Heart left ventricle (tissue), 16 donors: ENCODE measurements around the gene GPR25. TPM values are rescaled to one million over a fixed set of nuclear protein-coding genes. Genes with fewer than 3 reads are reported as not detected.

ENCODE experiments used
- ATAC-seq, 4 donors: fragments of 200-7000 bp; cut with Tn5 transposase; one replicate each; pipeline ENCODE4 v1.9.1; 2020 to 2022; ENCODE audit warnings: moderate library complexity in 4 of 4, mild to moderate bottlenecking in 3 of 4, moderate number of reproducible peaks in 1 of 4
- DNase-seq, 5 donors: peaks; one replicate each; pipeline ENCODE4 v3.0.0-alpha.2; 2020
- H3K27ac ChIP-seq, 12 donors: fragments of 200-600 bp; sonication (generic) in 4 of 12; one replicate each; pipeline versions ENCODE4 v1.5.0 to v1.8.0; 2016 to 2022; ENCODE audit warnings: mild to moderate bottlenecking in 2 of 12
- H3K27me3 ChIP-seq, 9 donors: fragments of 200-600 bp; sonication (generic) in 2 of 9; one replicate each; pipeline versions ENCODE4 v1.5.1 to v1.8.0; 2016 to 2022; ENCODE audit warnings: mild to moderate bottlenecking in 3 of 9
- H3K36me3 ChIP-seq, 9 donors: fragments of 200-600 bp; sonication (generic) in 2 of 9; one replicate each; pipeline versions ENCODE4 v1.5.0 to v1.8.0; 2018 to 2022; ENCODE audit warnings: mild to moderate bottlenecking in 2 of 9
- H3K4me1 ChIP-seq, 12 donors: fragments of 200-600 bp; sonication (generic) in 4 of 12; one replicate each; pipeline versions ENCODE4 v1.5.0 to v1.8.0; 2016 to 2022; ENCODE audit warnings: mild to moderate bottlenecking in 3 of 12
- H3K4me3 ChIP-seq, 12 donors: fragments of 200-600 bp; sonication (generic) in 4 of 12; one replicate each; pipeline versions ENCODE4 v1.5.0 to v1.8.0; 2017 to 2022; ENCODE audit warnings: mild to moderate bottlenecking in 9 of 12, moderate library complexity in 4 of 12
- H3K9me3 ChIP-seq, 12 donors: fragments of 200-600 bp; sonication (generic) in 4 of 12; one replicate each; pipeline versions ENCODE4 v1.5.0 to v1.8.0; 2016 to 2022; ENCODE audit warnings: mild to moderate bottlenecking in 1 of 12
- CTCF ChIP-seq, 12 donors: fragments of 200-600 bp; sonication (generic) in 4 of 12; IDR thresholded peaks; one replicate each; pipeline versions ENCODE4 v1.5.0 to v1.8.0; 2018 to 2022; ENCODE audit warnings: antibody characterized with exemption in 12 of 12, mild to moderate bottlenecking in 5 of 12
- POLR2A ChIP-seq, 2 donors: fragments of 450-650 bp; IDR thresholded peaks; one replicate each; pipeline ENCODE4 v1.6.1; 2017; ENCODE audit warnings: antibody characterized with exemption in 2 of 2, mild to moderate bottlenecking in 2 of 2, moderate library complexity in 2 of 2
- WGBS, 4 donors: extraction: QIAGEN DNeasy Blood & Tissue Kit in 2 of 4; methylation state at CpG; one replicate each; pipeline versions ENCODE4 v1.1.5 to v1.1.7; 2013 to 2018; 5-methylcytosine and 5-hydroxymethylcytosine counted together
- intact Hi-C, 10 donors: fragments of 100-400 bp; cut with DNase I; formaldehyde crosslinking; loops; one replicate each; pipeline versions ENCODE4 v1.11.1 to v1.14.2; 2022
- polyA plus RNA-seq, 2 donors: library from polyadenylated mRNA; stranded (reverse); fragments of 200-250 nt; gene quantifications; one replicate each; pipeline ENCODE4 v1.2.3, GENCODE V29; 2013
- total RNA-seq, 9 donors: library from RNA; depleted of rRNA in 2 of 9; stranded (reverse); fragments of >200 nt in 2 of 9; fragmentation: NEBNext Ultra II Directional in 3 of 9; extraction: Animal tissue kit (Norgen Biotek cat#: 25700) in 3 of 9; gene quantifications; one replicate each; pipeline versions ENCODE4 v1.1.0 to v1.2.4, GENCODE V29; 2016 to 2023
- donor health status: ischemic (EF 13 %, LVEDD 7.1; RV severe dilation, severe dysfunction).
- donor health status: healthy with polysubstance abuse.
- donor health status: DM: no; HTN: yes; CAD: no.
- donor health status: DM: no; HTN: no; CAD: no.
- donor health status: ischemic (EF 25% LVEDD 6.9; RV normal size, moderate dysfunction).
- donor health status: ischemic (EF 25% LVEDD 5.7; RV mildly dilated, moderate dysfunction).
- donor health status: healthy.
- donor health status: DM: yes; HTN: yes; CAD: no.
- donor health status: ischemic (EF 35%, LVEDD 5.7; RV mildly dilated, moderate dysfunction).
- donor health status: nonischemic (EF 11% LVEDD 7.7; RV severe dilation, severe dysfunction).
- donor health status: DM: yes; HTN: yes; CAD: no.
- donor health status: PGD.
- donor health status: ischemic (EF 29% LVEDD 5.4; RV normal size, mild dysfunction).
- donor health status: nonischemic (EF 23%, LVEDD 6.1; RV moderate dilation, normal function).

GPR25 gene
- total and polyA plus RNA-seq, 11 donors = not detected

DNA sequence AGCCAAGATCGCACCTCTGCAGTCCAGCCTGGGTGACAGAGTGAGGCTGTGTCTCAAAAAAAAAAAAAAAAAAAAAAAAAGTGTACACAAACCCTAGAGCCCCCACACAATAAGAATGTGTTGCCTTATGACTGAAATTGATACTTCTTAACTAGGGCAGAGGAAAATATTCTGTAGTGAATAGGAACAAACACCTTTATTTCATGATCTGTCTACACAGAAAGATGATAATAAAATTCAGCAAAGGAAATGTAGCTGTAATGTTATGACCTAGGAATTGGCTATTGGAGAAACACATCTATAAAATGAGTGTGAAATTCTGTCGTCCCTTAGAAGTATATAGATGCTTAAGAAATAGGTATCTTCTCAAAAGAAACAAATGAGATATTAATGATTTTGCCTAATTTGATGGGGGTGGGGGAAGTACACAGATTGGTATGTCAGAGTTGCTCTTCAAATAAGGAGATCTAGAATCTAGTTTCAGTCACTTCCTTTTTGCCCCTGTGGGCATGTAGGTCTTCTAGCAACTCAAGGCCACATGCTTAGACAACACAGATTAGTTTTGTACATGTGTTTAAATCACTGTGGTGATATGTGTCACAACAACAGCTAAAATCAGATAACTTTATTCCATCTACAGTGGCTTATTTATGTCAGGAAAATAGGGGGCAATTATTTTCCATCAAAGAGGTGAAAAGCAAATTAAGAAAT is 10.7 kb upstream of the GPR25 start:
- peaks cover 0 to 8% (median under 1%) of the 10 kb centered on the region in 12 donors for H3K4me1 ChIP-seq
- no peak overlapping the region for H3K4me3 ChIP-seq
- H3K36me3 ChIP-seq = peaks cover 0 to 52% (median 19%) of the 10 kb centered on the region in 9 donors
- WGBS, 4 donors = 92 to 98% (median 96%) methylated on average over 2 of the region's 2 CpGs
- H3K9me3 ChIP-seq = no peaks in the 10 kb centered on the region
- no peaks in the 10 kb centered on the region for H3K27me3 ChIP-seq
- TF ChIP-seq CTCF (IDR thresholded peaks at IDR 0.05) (no peak), POLR2A (IDR thresholded peaks at IDR 0.05) (no peak)
- H3K27ac ChIP-seq = no peak overlapping the region
- ATAC-seq (no peak), DNase-seq (no peak)
- intact Hi-C loops = loop anchor here in 1 of 10 donors (10.0 kb wide), 1 partner anchor 183 kb away; no protein-coding TSS in a partner anchor

DNA sequence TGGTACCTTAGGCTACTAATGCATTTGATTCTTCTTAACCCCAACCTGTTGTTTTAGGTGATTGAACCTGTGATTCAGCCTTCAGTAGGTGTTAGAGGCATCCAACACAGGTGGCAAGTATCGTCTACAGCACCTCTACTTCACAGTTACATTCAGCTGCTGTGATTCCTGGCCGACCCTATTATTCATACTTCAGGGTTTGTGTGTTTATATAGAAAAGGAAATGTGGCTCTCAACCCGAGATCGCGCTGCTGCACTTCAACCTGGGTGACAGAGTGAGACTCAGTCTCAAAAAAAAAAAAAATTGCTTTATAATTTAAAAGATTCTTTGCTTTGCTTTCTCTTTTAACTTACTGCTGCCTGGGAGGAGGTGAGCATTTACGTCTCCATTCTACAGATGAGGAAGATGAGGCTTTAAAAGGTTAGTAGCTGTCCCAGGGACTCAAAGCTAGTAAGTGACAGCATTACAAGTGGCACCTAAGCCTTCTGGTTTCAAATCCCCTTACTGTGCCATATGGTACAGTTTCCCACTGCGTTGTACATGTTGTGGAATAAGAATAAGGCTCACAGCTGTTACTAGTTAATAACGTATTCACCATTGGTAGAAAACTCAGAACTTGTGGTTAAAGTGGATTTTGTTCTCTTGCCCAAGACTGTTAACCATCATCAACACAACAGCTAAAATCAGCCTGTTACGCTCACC is 9.9 kb upstream of the GPR25 start:
- H3K36me3 ChIP-seq = peaks cover 0 to 44% (median 11%) of the 10 kb centered on the region in 9 donors
- peaks cover 0 to 3% (median 0%) of the 10 kb centered on the region in 12 donors for H3K4me1 ChIP-seq
- H3K27me3 ChIP-seq = no peaks in the 10 kb centered on the region
- no peaks in the 10 kb centered on the region for H3K9me3 ChIP-seq
- TF ChIP-seq POLR2A (IDR thresholded peaks at IDR 0.05) (no peak), CTCF (IDR thresholded peaks at IDR 0.05) (no peak)
- 93 to 98% (median 95%) methylated on average over 9 of the region's 9 CpGs for WGBS, 4 donors
- ATAC-seq (no peak), DNase-seq (no peak)
- no peak overlapping the region for H3K27ac ChIP-seq
- intact Hi-C loops = loop anchor here in 1 of 10 donors (10.0 kb wide), 1 partner anchor 182 kb away; no protein-coding TSS in a partner anchor
- no peak overlapping the region for H3K4me3 ChIP-seq

DNA sequence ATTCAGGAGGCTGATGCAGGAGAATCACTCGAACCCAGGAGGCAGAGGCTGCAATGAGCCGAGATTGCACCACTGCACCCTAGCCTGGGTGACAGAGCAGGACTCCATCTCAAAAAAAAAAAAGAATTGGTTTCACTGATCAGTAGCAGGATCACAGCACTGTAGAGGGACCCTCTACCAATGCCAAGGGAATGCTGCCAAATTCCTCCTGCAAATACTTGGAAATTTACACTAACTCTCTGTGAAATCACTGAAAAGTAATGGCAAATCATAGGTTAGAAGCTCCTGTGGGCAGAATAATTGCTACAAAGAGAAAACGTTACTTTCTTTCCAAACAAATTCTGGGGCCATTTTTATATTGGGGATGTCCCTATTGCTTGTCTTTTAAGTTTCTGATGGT is 6.7 kb upstream of the GPR25 start:
- Histone ChIP-seq H3K4me1 (peaks cover 0 to 3% (median 0%) of the 10 kb centered on the region in 12 donors), H3K4me3 (no peak overlapping the region), H3K36me3 (peaks cover 0 to 17% (median 11%) of the 10 kb centered on the region in 9 donors), H3K27ac (no peak overlapping the region), H3K27me3 (peaks cover 0 to 23% (median 8%) of the 10 kb centered on the region in 9 donors), H3K9me3 (no peaks in the 10 kb centered on the region)
- TF ChIP-seq CTCF (IDR thresholded peaks at IDR 0.05) (no peak), POLR2A (IDR thresholded peaks at IDR 0.05) (no peak)
- no peak for ATAC-seq
- 87 to 91% (median 89%) methylated on average over 3 of the region's 3 CpGs for WGBS, 4 donors
- intact Hi-C loops = loop anchor here in 1 of 10 donors (10.0 kb wide), 1 partner anchor 179 kb away; no protein-coding TSS in a partner anchor
- no peak for DNase-seq

GRCh38 chr1:200866521-200866920 is 6.3 kb upstream of the GPR25 start:
- no peaks in the 10 kb centered on the region for H3K9me3 ChIP-seq
- DNase-seq (no peak), ATAC-seq (peak in 2 of 4 donors; percentile 24 to 34)
- peaks cover 0 to 27% (median 10%) of the 10 kb centered on the region in 9 donors for H3K27me3 ChIP-seq
- H3K36me3 ChIP-seq = peaks cover 0 to 16% (median 11%) of the 10 kb centered on the region in 9 donors
- 43 to 55% (median 50%) methylated on average over 5 of the region's 5 CpGs for WGBS, 4 donors
- H3K4me3 ChIP-seq = no peak overlapping the region
- H3K27ac ChIP-seq = no peak overlapping the region
- TF ChIP-seq CTCF (IDR thresholded peaks at IDR 0.05) = no peak
- no peak for TF ChIP-seq POLR2A (IDR thresholded peaks at IDR 0.05)
- intact Hi-C loops = loop anchor here in 1 of 10 donors (10.0 kb wide), 1 partner anchor 178 kb away; no protein-coding TSS in a partner anchor
- H3K4me1 ChIP-seq = peaks cover 0 to 3% (median 0%) of the 10 kb centered on the region in 12 donors
